ENCODE results near the gene RASSF6.

DNA sequence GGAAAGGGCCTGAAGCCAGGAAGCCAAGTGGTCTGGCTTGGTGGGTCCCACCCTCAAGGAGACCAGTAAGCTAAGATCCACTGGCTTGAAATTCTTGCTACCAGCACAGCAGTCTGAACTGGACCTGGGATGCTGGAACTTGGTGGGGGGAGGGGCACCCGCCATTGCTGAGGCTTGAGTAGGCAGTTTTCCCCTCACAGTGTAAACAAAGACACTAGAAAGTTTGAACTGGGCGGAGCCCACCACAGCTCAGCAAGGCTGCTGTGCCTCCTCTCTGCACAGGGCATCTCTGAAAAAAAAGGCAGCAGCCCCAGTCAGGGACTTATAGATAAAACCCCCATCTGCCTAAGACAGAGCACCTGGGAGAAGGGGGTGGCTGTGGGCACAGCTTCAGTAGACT, 75.6 kb downstream of the RASSF6 start:
- TF ChIP-seq JUN (IDR thresholded peaks at IDR 0.05; ENCODE audit: low read depth, low read length) (no peak), EZH2 (IDR thresholded peaks at IDR 0.05; ENCODE audit: low read depth, low read length, severe bottlenecking) (no peak), SAP30 (IDR thresholded peaks at IDR 0.05; ENCODE audit: insufficient read depth, insufficient replicate concordance, low read length) (no peak), CTCF (IDR thresholded peaks at IDR 0.05; ENCODE audit: control extremely low read depth in 1 of 3, insufficient read depth in 1 of 3, low read depth in 1 of 3, low read length in 3 of 3) (no peak), YY1 (IDR thresholded peaks at IDR 0.05; ENCODE audit: low read depth, low read length) (no peak)

All from H1 (cell line).